Myocyte (in vitro differentiated cells): ENCODE results near the gene ATXN3L. TPM values are rescaled to one million over a fixed set of nuclear protein-coding genes. Genes with fewer than 3 reads are reported as not detected.
A peak's percentile ranks its signal among the peaks of the same experiment; 100 is the strongest.
"Not testable (repeated sequence)": the region's sequence is repeated elsewhere in the genome, so short reads cannot be mapped to it uniquely, and the experiment has no call there.

ENCODE experiments used
- DNase-seq: peaks from one replicate; pipeline ENCODE4 v3.0.0-alpha.2; 2012; ENCODE audit warnings: low read depth
- total RNA-seq: library from RNA; depleted of rRNA; stranded (reverse); fragments of >200 nt; gene quantifications from 2 replicates; pipeline ENCODE4 v1.2.3, GENCODE V29; 2014

ATXN3L gene
- total RNA-seq, 1 donor from 2014 or later, result not detected

- no peak for DNase-seq
These were observed 12.8 kb downstream of the ATXN3L start for GRCh38 chrX:13307041-13307440.

- no peak for DNase-seq
These were observed 14.7 kb downstream of the ATXN3L start for GRCh38 chrX:13305108-13305507.

- DNase-seq, result no peak
These were observed 15.8 kb downstream of the ATXN3L start for GRCh38 chrX:13304052-13304451.

- not testable (repeated sequence) for DNase-seq
These were observed 16.6 kb downstream of the ATXN3L start for GRCh38 chrX:13303248-13303647.

- no peak for DNase-seq
These were observed 21.0 kb downstream of the ATXN3L start for GRCh38 chrX:13298836-13299235.

- no peak for DNase-seq
These were observed 24.0 kb downstream of the ATXN3L start for GRCh38 chrX:13295841-13296240.

GRCh38 chrX:13293700-13294099, 26.2 kb downstream of the ATXN3L start:
- no peak for DNase-seq

GRCh38 chrX:13290891-13291614, 28.8 kb downstream of the ATXN3L start:
- no peak for DNase-seq

GRCh38 chrX:13288671-13289070, 31.2 kb downstream of the ATXN3L start:
- no peak for DNase-seq

- no peak for DNase-seq
These were observed 32.0 kb downstream of the ATXN3L start for GRCh38 chrX:13287816-13288215.

GRCh38 chrX:13285693-13286092, 34.2 kb downstream of the ATXN3L start:
- no peak for DNase-seq

GRCh38 chrX:13285229-13285628, 34.6 kb downstream of the ATXN3L start:
- no peak for DNase-seq

- DNase-seq, result no peak
These were observed 35.3 kb downstream of the ATXN3L start for GRCh38 chrX:13284570-13284969.

- DNase-seq, result peak; percentile 23
These were observed 35.8 kb downstream of the ATXN3L start for GRCh38 chrX:13283950-13284546.

- peak; percentile 65 for DNase-seq
These were observed 36.3 kb downstream of the ATXN3L start for GRCh38 chrX:13283512-13283911.

GRCh38 chrX:13281289-13281688, 38.6 kb downstream of the ATXN3L start:
- DNase-seq, result no peak

GRCh38 chrX:13279279-13280018, 40.4 kb downstream of the ATXN3L start:
- no peak for DNase-seq

GRCh38 chrX:13277539-13277938, 42.3 kb downstream of the ATXN3L start:
- no peak for DNase-seq

GRCh38 chrX:13276991-13277390, 42.9 kb downstream of the ATXN3L start:
- DNase-seq, result no peak

GRCh38 chrX:13275031-13275430, 44.8 kb downstream of the ATXN3L start:
- DNase-seq, result no peak

GRCh38 chrX:13272426-13272825, 47.4 kb downstream of the ATXN3L start:
- DNase-seq, result no peak

GRCh38 chrX:13271511-13271910, 48.3 kb downstream of the ATXN3L start:
- no peak for DNase-seq
